Left lung (tissue), 10 donors: ENCODE results near the gene RAB12. TPM values are rescaled to one million over a fixed set of nuclear protein-coding genes. Genes with fewer than 3 reads are reported as not detected.

Experiments
- ATAC-seq: fragments of 200-7000 bp; cut with Tn5 transposase; one replicate; pipeline ENCODE4 v1.9.1; 2020; ENCODE audit warnings: moderate library complexity
- DNase-seq, 4 donors: peaks; one replicate each; pipeline ENCODE4 v3.0.0-alpha.2; 2013 to 2020
- H3K27ac ChIP-seq, 2 donors: fragments of 200-600 bp; sonication (generic) in 1 of 2; one replicate each; pipeline versions ENCODE4 v1.5.0 to v1.8.0; 2020 to 2021
- H3K27me3 ChIP-seq, 2 donors: fragments of 200-600 bp; sonication (generic) in 1 of 2; one replicate each; pipeline versions ENCODE4 v1.5.0 to v1.8.0; 2020 to 2021
- H3K36me3 ChIP-seq, 2 donors: fragments of 200-600 bp; sonication (generic) in 1 of 2; one replicate each; pipeline versions ENCODE4 v1.5.0 to v1.8.0; 2020 to 2021
- H3K4me1 ChIP-seq, 2 donors: fragments of 200-600 bp; one replicate each; pipeline ENCODE4 v1.8.0; 2021
- H3K4me3 ChIP-seq, 2 donors: fragments of 200-600 bp; sonication (generic) in 1 of 2; one replicate each; pipeline versions ENCODE4 v1.5.0 to v1.8.0; 2020 to 2021; ENCODE audit warnings: mild to moderate bottlenecking in 1 of 2
- H3K9me3 ChIP-seq, 2 donors: fragments of 200-600 bp; sonication (generic) in 1 of 2; one replicate each; pipeline versions ENCODE4 v1.5.0 to v1.8.0; 2020 to 2021
- CTCF ChIP-seq, 2 donors: fragments of 200-600 bp; sonication (generic) in 1 of 2; IDR thresholded peaks; one replicate each; pipeline versions ENCODE4 v1.5.0 to v1.8.0; 2021; ENCODE audit warnings: antibody characterized with exemption in 2 of 2
- intact Hi-C, 2 donors: fragments of 100-400 bp; cut with DNase I; formaldehyde crosslinking; loops; one replicate each; pipeline versions ENCODE4 v1.11.2 to v1.14.2; 2022
- polyA plus RNA-seq, 6 donors: library from polyadenylated mRNA; unstranded; fragments of 120-200 nt; gene quantifications; one replicate each; pipeline ENCODE4 v1.2.1, GENCODE V29; 2013; ENCODE audit not compliant: insufficient read length in 6 of 6
- total RNA-seq, 2 donors: library from RNA; stranded (reverse); fragmentation: NEBNext Ultra II Directional; extraction: Animal tissue kit (Norgen Biotek cat#: 25700); gene quantifications; one replicate each; pipeline ENCODE4 v1.2.1, GENCODE V29; 2021
- donor health status: DM: no; HTN: yes; CAD: no.
- donor health status: DM: no; HTN: no; CAD: no.

The RAB12 gene
- total and polyA plus RNA-seq, 8 donors, result 41.4 to 60.0 (median 51.3) TPM

- ATAC-seq, result no peak
- H3K27ac ChIP-seq, result no peak overlapping the region
These were observed 22.0 kb downstream of the RAB12 start for GRCh38 chr18:8631265-8631664.

GRCh38 chr18:8632386-8632785 lies 23.1 kb downstream of the RAB12 start:
- Histone ChIP-seq H3K36me3 (peaks cover 0 to 57% of the 10 kb centered on the region in 2 donors), H3K4me3 (no peak overlapping the region), H3K9me3 (no peaks in the 10 kb centered on the region), H3K4me1 (no peaks in the 10 kb centered on the region), H3K27ac (no peak overlapping the region), H3K27me3 (no peaks in the 10 kb centered on the region)
- TF ChIP-seq CTCF (IDR thresholded peaks at IDR 0.05), result no peak
- no peak for DNase-seq
- no peak for ATAC-seq
- intact Hi-C loops, result no loop called here

More at GRCh38 chr18:8631265-8631664, 22.0 kb downstream of the RAB12 start:
- TF ChIP-seq CTCF (IDR thresholded peaks at IDR 0.05), result no peak
- peaks cover 0 to 56% of the 10 kb centered on the region in 2 donors for H3K36me3 ChIP-seq
- no peak for DNase-seq
- H3K9me3 ChIP-seq, result no peaks in the 10 kb centered on the region
- intact Hi-C loops, result no loop called here
- no peaks in the 10 kb centered on the region for H3K27me3 ChIP-seq
- no peaks in the 10 kb centered on the region for H3K4me1 ChIP-seq
- no peak overlapping the region for H3K4me3 ChIP-seq

- Histone ChIP-seq H3K36me3 (peaks cover 0 to 78% of the 10 kb centered on the region in 2 donors), H3K27me3 (no peaks in the 10 kb centered on the region), H3K9me3 (no peaks in the 10 kb centered on the region), H3K4me3 (no peak overlapping the region), H3K27ac (no peak overlapping the region), H3K4me1 (no peaks in the 10 kb centered on the region)
- intact Hi-C loops, result no loop called here
- no peak for ATAC-seq
- TF ChIP-seq CTCF (IDR thresholded peaks at IDR 0.05), result no peak
- no peak for DNase-seq
These were observed 25.3 kb downstream of the RAB12 start for GRCh38 chr18:8634508-8634907.

- ATAC-seq (no peak), DNase-seq (no peak)
- intact Hi-C loops, result no loop called here
- no peaks in the 10 kb centered on the region for H3K27me3 ChIP-seq
- no peak overlapping the region for H3K4me3 ChIP-seq
- TF ChIP-seq CTCF (IDR thresholded peaks at IDR 0.05), result no peak
- no peaks in the 10 kb centered on the region for H3K9me3 ChIP-seq
- peaks cover 0 to 83% of the 10 kb centered on the region in 2 donors for H3K36me3 ChIP-seq
- no peaks in the 10 kb centered on the region for H3K4me1 ChIP-seq
- H3K27ac ChIP-seq, result no peak overlapping the region
These were observed 25.9 kb downstream of the RAB12 start for GRCh38 chr18:8635087-8635486.

- no peak for ATAC-seq
- intact Hi-C loops, result no loop called here
- Histone ChIP-seq H3K27me3 (no peaks in the 10 kb centered on the region), H3K9me3 (no peaks in the 10 kb centered on the region), H3K4me3 (no peak overlapping the region), H3K36me3 (peaks cover 0 to 64% of the 10 kb centered on the region in 2 donors), H3K27ac (no peak overlapping the region), H3K4me1 (no peaks in the 10 kb centered on the region)
- TF ChIP-seq CTCF (IDR thresholded peaks at IDR 0.05), result no peak
- no peak for DNase-seq
These were observed 30.5 kb downstream of the RAB12 start for GRCh38 chr18:8639762-8640161.
